ENCODE results near the gene H1-8.
"Not testable (repeated sequence)": the region's sequence is repeated elsewhere in the genome, so short reads cannot be mapped to it uniquely, and the experiment has no call there.

The H1-8 gene

GRCh38 chr3:129543156-129543790 lies at the start of gene H1-8:
H1-8 (plus strand) TSS chr3:129543175; CDS start chr3:129543219, 44 bp downstream.
- no peak for DNase-seq

- no peak for DNase-seq
Observed at GRCh38 chr3:129493206-129493605, 49.8 kb upstream of the H1-8 start.

GRCh38 chr3:129494499-129494898 lies 48.5 kb upstream of the H1-8 start:
- DNase-seq = not testable (repeated sequence)

GRCh38 chr3:129495006-129495639 lies 47.9 kb upstream of the H1-8 start:
- DNase-seq = peak; percentile 55

DNA sequence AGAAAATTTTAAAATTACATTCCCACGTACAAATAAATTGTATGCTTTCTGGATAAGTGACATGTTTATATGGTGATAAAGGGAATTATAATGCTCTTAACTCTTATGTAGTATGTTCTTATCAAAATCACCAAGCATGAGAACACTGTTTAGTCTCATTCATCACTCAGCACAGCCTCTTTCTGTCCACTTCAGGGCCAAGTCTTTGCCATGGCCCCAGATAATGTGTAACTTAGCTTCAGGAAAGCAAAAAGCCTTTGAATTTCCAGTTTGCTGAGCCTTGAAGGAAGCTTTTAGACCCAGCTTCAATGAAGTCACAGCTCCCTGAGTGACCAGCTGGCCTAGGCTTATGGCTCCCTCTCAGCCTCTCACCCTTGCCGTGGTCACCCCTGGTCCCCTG lies 45.1 kb upstream of the H1-8 start:
- DNase-seq = not testable (repeated sequence)

- DNase-seq = not testable (repeated sequence)
Observed at GRCh38 chr3:129498603-129499488, 44.1 kb upstream of the H1-8 start.

DNA sequence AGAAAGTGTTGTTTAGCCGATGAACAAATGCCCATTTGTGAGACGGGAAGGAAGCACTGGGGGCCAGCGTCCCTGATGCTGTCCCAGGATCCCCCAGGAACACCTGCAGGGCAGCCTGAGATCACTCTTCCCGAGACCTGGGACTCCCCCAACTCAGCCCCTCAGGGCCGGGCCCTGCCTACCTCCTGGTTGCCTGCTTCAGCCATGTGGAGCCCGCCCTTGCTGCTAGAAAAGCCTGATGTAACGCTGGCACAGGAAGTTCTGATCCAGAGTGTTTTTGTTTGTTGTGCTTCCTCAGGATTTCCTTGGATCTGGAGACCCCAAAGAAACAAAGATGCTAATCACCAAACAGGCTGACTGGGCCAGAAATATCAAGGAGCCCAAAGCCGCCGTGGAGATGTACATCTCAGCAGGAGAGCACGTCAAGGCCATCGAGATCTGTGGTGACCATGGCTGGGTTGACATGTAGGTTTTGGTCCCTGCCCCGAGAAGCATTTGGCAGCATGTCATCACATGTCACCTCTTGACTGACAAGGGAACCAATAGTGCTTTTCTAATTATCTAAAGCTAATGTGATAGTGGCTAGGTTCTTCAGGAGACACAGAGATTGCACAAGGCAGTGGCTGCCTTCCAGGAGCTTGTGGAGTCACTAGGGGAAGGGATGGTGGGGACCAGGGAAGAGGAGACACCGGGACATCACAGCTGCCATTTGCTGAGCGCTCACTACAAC lies 43.2 kb upstream of the H1-8 start:
- not testable (repeated sequence) for DNase-seq

DNA sequence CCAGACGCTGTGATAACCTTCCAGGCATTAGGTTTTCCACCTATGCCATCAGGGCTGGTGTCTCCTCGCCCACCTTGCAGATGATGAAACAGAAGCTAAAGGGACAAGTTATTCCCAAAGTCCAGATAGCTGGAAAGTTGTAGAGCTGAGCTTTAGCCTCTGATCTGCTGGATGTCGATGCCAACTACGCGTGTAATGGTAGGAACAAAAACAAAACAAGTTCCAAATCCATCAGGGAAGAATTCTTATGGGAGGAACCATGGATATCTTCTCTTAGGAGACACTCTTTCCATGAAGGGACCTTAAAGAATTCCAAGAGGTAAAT lies 42.7 kb upstream of the H1-8 start:
- DNase-seq = no peak

DNA sequence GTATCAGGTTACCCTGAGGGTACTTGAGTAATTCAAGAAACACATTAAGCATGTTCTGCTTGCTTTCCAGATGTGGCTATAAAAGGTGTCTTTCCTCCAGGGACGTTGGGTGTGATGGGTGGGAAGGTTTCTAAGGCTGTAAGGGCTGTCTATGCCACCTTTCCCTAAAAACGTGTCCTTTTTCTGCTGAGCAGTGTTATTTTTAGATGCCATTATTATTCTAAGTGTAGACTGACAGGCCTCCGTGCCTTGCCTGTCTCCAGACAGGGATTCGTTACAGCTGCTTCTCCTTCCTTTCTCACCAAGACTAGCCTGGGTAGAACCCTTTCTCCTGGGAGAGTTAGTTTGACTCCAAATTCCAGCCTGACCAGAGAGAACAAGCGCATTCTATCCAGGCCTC lies 41.3 kb upstream of the H1-8 start:
- no peak for DNase-seq

GRCh38 chr3:129502641-129503408 lies 40.1 kb upstream of the H1-8 start:
- no peak for DNase-seq

DNA sequence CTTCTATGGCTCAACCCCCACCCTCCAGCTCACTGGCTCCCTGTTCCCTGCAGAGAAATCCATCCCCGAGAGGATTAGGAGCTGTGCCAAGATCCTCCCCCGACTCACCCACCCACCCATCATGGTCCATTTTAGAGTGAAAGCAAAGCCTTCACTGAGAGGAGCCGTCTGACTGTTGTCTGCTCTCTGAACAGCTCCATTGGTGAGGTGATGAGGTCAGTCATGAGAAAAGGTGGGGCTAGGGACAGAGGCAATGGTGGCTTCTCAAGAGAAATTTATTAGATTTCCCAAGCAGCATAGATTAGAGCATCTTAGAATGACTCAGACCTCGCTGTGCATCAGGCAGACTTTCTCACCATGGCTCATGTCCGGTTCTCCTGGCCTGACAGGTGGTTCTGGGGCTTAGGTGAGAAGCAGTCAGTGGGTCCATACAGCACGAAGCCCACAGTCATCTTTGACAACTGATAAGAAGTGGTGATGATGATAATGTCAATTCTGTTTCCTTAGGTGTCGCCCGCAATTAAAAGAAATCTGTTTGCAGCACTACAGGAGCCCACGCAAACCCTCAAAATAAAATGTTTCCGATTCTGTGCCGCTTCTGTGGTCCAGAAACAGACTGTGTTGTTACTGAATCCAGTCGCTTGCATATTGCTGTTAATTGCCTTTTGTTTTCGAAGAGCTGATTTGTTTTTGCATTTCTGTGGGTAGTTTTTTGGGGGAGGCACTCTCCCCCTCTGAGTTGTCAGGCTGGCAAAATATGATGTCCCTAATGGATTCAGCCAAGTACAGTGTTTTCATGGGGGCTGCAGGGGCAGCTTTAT lies 39.3 kb upstream of the H1-8 start:
- no peak for DNase-seq

- no peak for DNase-seq
Observed at GRCh38 chr3:129504471-129505100, 38.4 kb upstream of the H1-8 start.

DNA sequence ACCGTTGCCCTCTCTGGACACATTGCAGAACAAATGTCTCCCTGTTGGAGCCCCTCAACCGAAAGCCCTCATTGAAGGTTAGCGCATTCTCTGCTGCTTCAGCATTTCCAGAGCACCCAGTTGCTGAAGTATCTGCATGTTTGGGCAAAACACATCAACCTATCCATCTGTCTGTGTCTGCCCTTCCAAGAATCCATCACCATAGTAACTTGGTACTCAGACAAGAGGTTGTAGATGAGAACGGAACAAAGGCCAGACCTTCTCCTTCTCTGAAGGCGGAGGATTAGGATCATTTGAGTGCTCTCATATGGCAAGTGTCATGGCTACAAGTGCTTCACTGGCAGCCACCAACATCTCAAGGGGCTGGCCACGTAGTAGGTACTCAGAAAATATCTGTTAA lies 37.6 kb upstream of the H1-8 start:
- no peak for DNase-seq

DNA sequence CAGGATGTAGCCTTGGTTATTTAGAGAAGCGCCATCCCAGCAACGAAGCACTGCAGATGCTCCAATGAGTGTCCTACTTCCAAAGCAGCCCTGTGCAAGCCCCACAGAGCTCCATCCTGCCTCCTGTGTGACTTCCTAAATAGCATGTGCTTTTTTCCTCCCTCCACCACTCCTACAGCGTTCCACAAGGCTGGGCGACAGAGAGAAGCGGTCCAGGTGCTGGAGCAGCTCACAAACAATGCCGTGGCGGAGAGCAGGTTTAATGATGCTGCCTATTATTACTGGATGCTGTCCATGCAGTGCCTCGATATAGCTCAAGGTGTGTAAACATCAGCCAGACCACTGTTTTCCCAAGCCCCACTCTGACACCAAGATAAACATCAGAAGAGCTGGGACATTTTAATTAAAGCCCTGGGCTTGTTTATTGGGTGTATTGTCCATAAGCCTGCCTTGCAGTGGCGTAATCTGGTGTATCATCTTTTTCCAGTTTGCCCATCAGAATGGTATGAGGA lies 36.7 kb upstream of the H1-8 start:
- DNase-seq = no peak

GRCh38 chr3:129507181-129507831 lies 35.7 kb upstream of the H1-8 start:
- no peak for DNase-seq

DNA sequence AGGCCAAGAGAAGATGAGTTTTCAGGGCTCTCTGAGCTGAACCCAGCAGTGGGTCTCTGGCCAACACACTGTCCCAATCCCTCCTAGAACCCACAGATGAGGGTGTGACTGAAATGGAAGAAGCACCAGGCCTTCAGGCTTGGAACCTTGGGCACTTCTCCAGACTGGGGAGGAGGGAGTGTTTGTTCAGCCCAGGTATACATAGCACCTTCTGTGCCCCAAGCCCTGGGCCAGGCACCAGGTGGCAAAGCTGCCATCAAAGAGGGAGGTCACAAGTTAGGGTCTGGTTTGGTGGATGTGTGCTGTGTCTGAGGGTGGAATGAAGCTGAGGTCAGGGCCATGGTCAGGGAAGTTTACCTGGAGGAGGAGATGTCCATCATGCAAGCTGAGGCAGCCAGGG lies 30.4 kb upstream of the H1-8 start:
- DNase-seq = no peak

DNA sequence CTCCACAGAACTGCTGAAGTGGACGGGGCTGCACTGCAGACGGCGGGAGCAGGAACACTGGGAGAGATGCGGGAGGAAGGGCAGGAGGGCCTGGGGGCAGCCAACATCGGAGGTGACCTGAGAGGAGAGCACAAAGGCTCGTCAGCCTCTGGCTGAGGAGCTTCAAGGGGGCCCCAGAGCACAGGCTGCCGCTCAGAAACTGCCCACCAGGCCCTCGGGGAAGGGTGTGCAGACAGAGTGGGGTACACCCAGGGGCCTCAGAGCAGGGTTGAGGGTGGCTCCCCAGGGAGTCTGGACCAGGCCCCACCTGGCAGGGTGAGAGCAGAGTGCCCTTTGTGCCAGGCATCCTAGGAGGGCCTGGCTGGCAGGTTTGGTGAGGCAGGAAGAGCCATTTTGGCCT lies 29.3 kb upstream of the H1-8 start:
- DNase-seq = no peak

DNA sequence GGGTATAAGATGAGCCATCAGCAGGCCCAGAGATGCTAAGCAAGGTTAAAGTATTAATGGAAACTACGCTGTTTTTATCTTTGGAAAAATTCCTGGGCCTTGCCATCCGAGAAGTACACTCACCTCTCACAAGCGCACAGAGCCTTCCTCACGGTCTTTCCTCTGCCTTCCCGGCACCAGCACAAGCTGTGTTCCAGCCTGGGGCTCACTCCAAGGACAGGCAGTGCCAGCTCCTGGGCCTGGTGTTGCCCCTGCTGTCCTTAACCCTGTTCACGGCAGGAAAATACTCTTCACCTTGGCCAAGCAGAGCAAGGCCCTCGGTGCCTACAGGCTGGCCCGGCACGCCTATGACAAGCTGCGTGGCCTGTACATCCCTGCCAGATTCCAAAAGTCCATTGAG lies 28.9 kb upstream of the H1-8 start:
- DNase-seq = no peak

- DNase-seq = no peak
Observed at GRCh38 chr3:129514563-129514962, 28.4 kb upstream of the H1-8 start.

GRCh38 chr3:129515108-129515820 lies 27.7 kb upstream of the H1-8 start:
- DNase-seq = not testable (repeated sequence)

Measured in T1000 (cell line).